ENCODE data around the gene DGAT2L6.
"Not testable (repeated sequence)": the region's sequence is repeated elsewhere in the genome, so short reads cannot be mapped to it uniquely, and the experiment has no call there.

DGAT2L6 gene

GRCh38 chrX:70196961-70197720 is 19.9 kb downstream of the DGAT2L6 start:
- DNase-seq (ENCODE audit: low read depth): peak; percentile 40

- DNase-seq (ENCODE audit: low read depth): no peak
These were observed 24.4 kb downstream of the DGAT2L6 start for GRCh38 chrX:70201732-70202131.

- no peak for DNase-seq (ENCODE audit: low read depth)
These were observed 31.2 kb downstream of the DGAT2L6 start for GRCh38 chrX:70208479-70208878.

- not testable (repeated sequence) for DNase-seq (ENCODE audit: low read depth)
These were observed 32.3 kb downstream of the DGAT2L6 start for GRCh38 chrX:70209570-70209969.

GRCh38 chrX:70219938-70220764 is 42.9 kb downstream of the DGAT2L6 start:
- no peak for DNase-seq (ENCODE audit: low read depth)

- DNase-seq (ENCODE audit: low read depth): no peak
These were observed 48.8 kb downstream of the DGAT2L6 start for GRCh38 chrX:70226048-70226447.

GRCh38 chrX:70226687-70227086 is 49.4 kb downstream of the DGAT2L6 start:
- DNase-seq (ENCODE audit: low read depth): no peak

GRCh38 chrX:70231666-70232065 is 54.4 kb downstream of the DGAT2L6 start:
- no peak for DNase-seq (ENCODE audit: low read depth)

- DNase-seq (ENCODE audit: low read depth): no peak
These were observed 57.1 kb downstream of the DGAT2L6 start, which contains the start of gene AWAT1 for GRCh38 chrX:70234355-70234754. Gene AWAT1 (plus strand): TSS chrX:70234655. CDS start chrX:70234696, 41 bp downstream.

- no peak for DNase-seq (ENCODE audit: low read depth)
These were observed 63.5 kb downstream of the DGAT2L6 start for GRCh38 chrX:70240751-70241150.

- DNase-seq (ENCODE audit: low read depth): no peak
These were observed 64.2 kb downstream of the DGAT2L6 start for GRCh38 chrX:70241501-70241900.

GRCh38 chrX:70243601-70244000 is 66.3 kb downstream of the DGAT2L6 start:
- not testable (repeated sequence) for DNase-seq (ENCODE audit: low read depth)

GRCh38 chrX:70244881-70245280 is 67.6 kb downstream of the DGAT2L6 start:
- DNase-seq (ENCODE audit: low read depth): no peak

- no peak for DNase-seq (ENCODE audit: low read depth)
These were observed 70.0 kb downstream of the DGAT2L6 start for GRCh38 chrX:70247252-70247651.

- DNase-seq (ENCODE audit: low read depth): no peak
These were observed 75.2 kb downstream of the DGAT2L6 start for GRCh38 chrX:70252491-70252890.

GRCh38 chrX:70253377-70254062 is 76.2 kb downstream of the DGAT2L6 start:
- no peak for DNase-seq (ENCODE audit: low read depth)

- no peak for DNase-seq (ENCODE audit: low read depth)
These were observed 76.7 kb downstream of the DGAT2L6 start for GRCh38 chrX:70254063-70254400.

GRCh38 chrX:70254909-70255308 is 77.6 kb downstream of the DGAT2L6 start:
- DNase-seq (ENCODE audit: low read depth): no peak

Data from activated T-cell treated with anti-CD3 and anti-CD28 coated beads for 1 hour (primary cell).